Activated naive CD4-positive, alpha-beta T cell treated with anti-CD3 and anti-CD28 coated beads, Interleukin-2, amount 10 ng/mL, durations not matched to agents 7 days and 5 days (primary cell): Measurements from ENCODE around the gene LENG8.
"Not testable (repeated sequence)": the region's sequence is repeated elsewhere in the genome, so short reads cannot be mapped to it uniquely, and the experiment has no call there.

Experiments
- CTCF ChIA-PET: fragments of 350-600 bp; sonication (Branson Sonifier 250); formaldehyde crosslinking; loops from one replicate; lab custom pipeline; 2021; ENCODE audit warnings: antibody characterized with exemption; lab: Charles Lee
- DNase-seq: peaks from one replicate; pipeline ENCODE4 v3.0.0-alpha.2; 2020
- H3K27ac Mint-ChIP-seq: one replicate; pipeline ENCODE4 v1.8.0; 2021; ENCODE audit warnings: mild to moderate bottlenecking, moderate library complexity, mixed read lengths
- H3K27me3 Mint-ChIP-seq: one replicate; pipeline ENCODE4 v1.8.0; 2021; ENCODE audit warnings: mild to moderate bottlenecking, mixed read lengths
- H3K36me3 Mint-ChIP-seq: one replicate; pipeline ENCODE4 v1.8.0; 2021; ENCODE audit warnings: mixed read lengths
- H3K4me1 Mint-ChIP-seq: one replicate; pipeline ENCODE4 v1.8.0; 2021; ENCODE audit warnings: mixed read lengths
- H3K4me3 Mint-ChIP-seq: one replicate; pipeline ENCODE4 v1.8.0; 2021; ENCODE audit warnings: mild to moderate bottlenecking, moderate library complexity, mixed read lengths
- H3K9me3 Mint-ChIP-seq: one replicate; pipeline ENCODE4 v1.8.0; 2021; ENCODE audit warnings: mixed read lengths

The LENG8 gene

DNA sequence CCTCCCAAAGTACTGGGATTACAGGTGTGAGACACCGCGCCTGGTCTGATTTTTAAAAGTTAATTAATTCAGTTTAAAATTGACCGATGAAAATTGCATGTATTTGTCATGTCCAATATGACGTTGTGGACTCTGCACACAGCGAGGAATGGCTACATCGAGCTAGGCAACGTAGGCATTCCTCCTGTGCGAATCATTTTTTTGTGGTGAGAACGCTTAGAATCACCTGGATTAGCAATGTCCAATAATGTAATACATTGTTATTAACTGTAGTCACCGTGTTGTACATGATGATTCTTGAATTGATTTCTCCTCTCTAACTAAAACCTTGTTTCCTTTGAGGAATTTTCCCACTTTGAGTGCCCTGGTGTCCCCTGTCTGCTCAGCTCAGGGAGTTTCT, 57.1 kb downstream of the LENG8 start:
- no peak overlapping the region for H3K27ac Mint-ChIP-seq
- H3K36me3 Mint-ChIP-seq, result no peaks in the 10 kb centered on the region
- CTCF ChIA-PET, result interaction anchor here (0.8 kb wide), 1 partner anchor 27 kb away, joined by 3 read pairs; no protein-coding TSS in a partner anchor
- no peak for DNase-seq
- peaks cover 41% of the 10 kb centered on the region for H3K4me1 Mint-ChIP-seq
- H3K4me3 Mint-ChIP-seq, result no peak overlapping the region
- H3K9me3 Mint-ChIP-seq, result no peaks in the 10 kb centered on the region
- H3K27me3 Mint-ChIP-seq, result peaks cover 29% of the 10 kb centered on the region

DNA sequence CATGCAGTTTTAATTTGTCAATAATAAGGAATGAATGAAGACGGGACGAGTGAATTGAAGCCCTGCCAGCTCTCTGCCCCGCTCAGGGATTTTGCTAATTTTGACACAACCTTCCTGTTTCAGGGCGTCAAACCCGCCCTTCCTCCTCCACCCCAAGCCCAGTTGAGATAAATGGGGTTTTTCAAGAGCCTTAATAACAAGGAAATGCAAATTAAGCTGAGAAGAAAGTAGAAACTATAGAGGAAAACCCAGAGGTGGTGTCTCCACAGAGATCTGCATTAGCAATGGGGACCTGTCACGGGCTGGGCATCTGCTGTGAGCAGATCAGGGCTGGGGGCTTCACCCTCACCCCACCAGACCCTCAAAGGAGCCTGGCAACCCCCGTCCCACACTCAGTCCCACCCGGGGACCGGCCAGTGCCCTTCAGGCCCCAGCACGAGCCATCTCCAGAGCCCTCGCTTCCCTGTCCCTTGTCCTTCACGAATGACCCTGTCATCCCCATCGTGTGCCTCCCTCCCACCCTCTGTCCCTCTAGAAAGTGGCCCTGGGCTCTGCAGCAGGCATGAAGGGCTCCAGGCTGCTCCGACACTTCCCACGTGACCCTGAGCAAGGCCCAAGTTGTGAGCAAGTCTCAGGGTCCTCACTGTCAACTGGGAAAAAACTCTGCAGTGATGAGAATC, 58.2 kb downstream of the LENG8 start:
- Mint-ChIP-seq H3K4me1 (peaks cover 41% of the 10 kb centered on the region), H3K4me3 (peak overlapping the region; percentile 40), H3K27ac (peak overlapping the region; percentile 24), H3K27me3 (peaks cover 28% of the 10 kb centered on the region)
- H3K9me3 Mint-ChIP-seq, H3K36me3 Mint-ChIP-seq, DNase-seq, CTCF ChIA-PET: not testable (repeated sequence)

DNA sequence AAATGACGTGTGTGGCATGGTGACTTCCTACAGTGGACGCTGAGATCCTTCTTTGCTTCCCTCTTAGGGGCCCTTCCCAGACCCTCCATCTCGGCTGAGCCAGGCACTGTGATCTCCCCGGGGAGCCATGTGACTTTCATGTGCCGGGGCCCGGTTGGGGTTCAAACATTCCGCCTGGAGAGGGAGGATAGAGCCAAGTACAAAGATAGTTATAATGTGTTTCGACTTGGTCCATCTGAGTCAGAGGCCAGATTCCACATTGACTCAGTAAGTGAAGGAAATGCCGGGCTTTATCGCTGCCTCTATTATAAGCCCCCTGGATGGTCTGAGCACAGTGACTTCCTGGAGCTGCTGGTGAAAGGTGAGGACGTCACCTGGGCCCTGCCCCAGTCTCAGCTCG, 58.8 kb downstream of the LENG8 start:
- CTCF ChIA-PET, result no interaction called here
- no peak overlapping the region for H3K27ac Mint-ChIP-seq
- no peaks in the 10 kb centered on the region for H3K9me3 Mint-ChIP-seq
- H3K4me3 Mint-ChIP-seq, result no peak overlapping the region
- peaks cover 34% of the 10 kb centered on the region for H3K4me1 Mint-ChIP-seq
- no peak for DNase-seq
- no peaks in the 10 kb centered on the region for H3K36me3 Mint-ChIP-seq
- peaks cover 29% of the 10 kb centered on the region for H3K27me3 Mint-ChIP-seq

DNA sequence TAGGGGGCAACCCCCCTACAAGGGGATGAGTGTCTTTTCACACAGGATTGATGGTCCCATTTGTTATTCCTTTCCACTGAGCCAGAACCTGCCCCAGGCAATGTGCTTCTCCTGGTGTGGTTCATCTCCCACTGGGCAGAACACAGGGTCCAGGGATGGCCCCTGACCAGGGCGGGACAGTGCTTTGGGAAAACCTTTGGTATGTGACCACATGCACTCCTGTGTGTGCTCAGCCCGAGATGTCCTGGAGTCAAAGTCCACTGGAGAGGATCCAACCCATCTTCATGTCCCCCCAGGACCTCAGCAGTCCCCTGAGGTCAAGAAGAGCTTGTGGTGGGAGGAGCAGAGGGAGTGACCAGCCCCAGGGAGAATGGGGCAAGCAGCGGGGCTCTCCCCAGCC, 59.5 kb downstream of the LENG8 start:
- DNase-seq, H3K36me3 Mint-ChIP-seq, H3K9me3 Mint-ChIP-seq, CTCF ChIA-PET, H3K27ac Mint-ChIP-seq, H3K4me3 Mint-ChIP-seq: not testable (repeated sequence)
- peaks cover 34% of the 10 kb centered on the region for H3K4me1 Mint-ChIP-seq
- peaks cover 28% of the 10 kb centered on the region for H3K27me3 Mint-ChIP-seq

DNA sequence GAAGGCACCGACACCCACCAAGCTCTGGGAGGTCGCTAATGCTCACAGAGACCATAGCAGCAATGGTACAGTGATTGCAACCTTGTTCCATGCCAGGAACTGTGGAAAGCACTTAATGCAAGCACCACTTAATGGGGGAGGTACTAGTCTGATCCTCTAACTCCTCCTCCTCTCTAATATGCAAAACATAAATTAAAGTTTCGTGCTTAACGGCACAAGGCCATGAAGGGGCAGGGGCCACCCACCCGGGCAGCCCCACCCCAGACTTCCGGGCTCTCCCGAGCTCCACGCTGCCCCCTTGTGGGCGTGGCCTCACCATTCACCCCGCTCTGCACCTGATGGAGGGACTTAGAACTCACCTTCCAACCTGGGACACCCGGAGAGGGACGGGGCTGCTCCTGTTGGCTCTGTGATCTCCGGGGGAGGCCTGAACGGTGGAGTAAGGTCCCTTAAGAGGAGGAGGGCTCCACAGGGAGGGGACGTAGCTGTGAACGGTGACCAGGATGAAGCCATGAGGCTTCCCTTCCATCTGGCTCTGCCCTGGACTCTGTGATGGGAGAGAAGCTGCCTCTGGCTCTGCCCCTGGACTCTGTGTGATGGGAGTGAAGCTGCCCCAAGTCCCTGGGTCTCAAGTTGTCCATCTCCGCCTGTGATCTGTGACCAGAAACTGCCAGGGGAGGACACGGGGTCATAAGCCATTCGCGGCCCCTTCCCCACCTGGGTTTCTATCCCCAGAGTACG, 60.4 kb downstream of the LENG8 start:
- H3K4me3 Mint-ChIP-seq, H3K27ac Mint-ChIP-seq, H3K9me3 Mint-ChIP-seq, DNase-seq, CTCF ChIA-PET, H3K36me3 Mint-ChIP-seq: not testable (repeated sequence)
- H3K27me3 Mint-ChIP-seq, result peaks cover 30% of the 10 kb centered on the region
- H3K4me1 Mint-ChIP-seq, result peaks cover 34% of the 10 kb centered on the region
